ENCODE results near the gene CSTB. TPM values are rescaled to one million over a fixed set of nuclear protein-coding genes. Genes with fewer than 3 reads are reported as not detected.

The CSTB gene
- total and polyA plus RNA-seq, 4 donors, result 33.2 to 263 (median 181) TPM

GRCh38 chr21:43814215-43815106, 38.4 kb upstream of the CSTB start:
- WGBS, 2 donors, result 77 to 83% methylated on average over 28 of the region's 28 CpGs
- Histone ChIP-seq H3K27ac (ENCODE audit: low read depth in 1 of 2, low read length in 1 of 2) (no peak overlapping the region), H3K4me3 (no peak overlapping the region), H3K9me3 (ENCODE audit: control insufficient read depth in 4 of 4, insufficient read depth in 3 of 4, low read length in 3 of 4) (peaks cover 0 to 7% (median 1%) of the 10 kb centered on the region in 4 donors), H3K36me3 (ENCODE audit: control insufficient read depth in 4 of 4, insufficient read depth in 4 of 4, low read length in 4 of 4) (peaks cover 0 to 2% (median 0%) of the 10 kb centered on the region in 4 donors), H3K4me1 (ENCODE audit: control insufficient read depth in 5 of 5, insufficient read depth in 5 of 5, low read length in 5 of 5) (peaks cover 0 to 17% (median 6%) of the 10 kb centered on the region in 5 donors), H3K27me3 (ENCODE audit: control insufficient read depth in 3 of 3, insufficient read depth in 3 of 3, low read length in 2 of 3) (no peaks in the 10 kb centered on the region), H3K9ac (ENCODE audit: insufficient read depth in 1 of 2, low read length in 2 of 2) (no peak overlapping the region)
- DNase-seq (peak in 1 of 3 donors; percentile 27), ATAC-seq (ENCODE audit: insufficient read depth, low FRiP score) (no peak)
- TF ChIP-seq CTCF (IDR thresholded peaks at IDR 0.05; ENCODE audit: control extremely low read depth, extremely low read depth), result no peak

GRCh38 chr21:43813656-43813980, 37.5 kb upstream of the CSTB start:
- DNase-seq (no peak), ATAC-seq (ENCODE audit: insufficient read depth, low FRiP score) (no peak)

GRCh38 chr21:43812957-43813655, 37.0 kb upstream of the CSTB start:
- no peak for ATAC-seq (ENCODE audit: insufficient read depth, low FRiP score)
- no peak for TF ChIP-seq CTCF (IDR thresholded peaks at IDR 0.05; ENCODE audit: control extremely low read depth, extremely low read depth)
- WGBS, 2 donors, result 93 to 95% methylated on average over 18 to 19 of the region's 19 CpGs
- Histone ChIP-seq H3K4me1 (ENCODE audit: control insufficient read depth in 5 of 5, insufficient read depth in 5 of 5, low read length in 5 of 5) (peaks cover 0 to 15% (median 6%) of the 10 kb centered on the region in 5 donors), H3K4me3 (no peak overlapping the region), H3K9me3 (ENCODE audit: control insufficient read depth in 4 of 4, insufficient read depth in 3 of 4, low read length in 3 of 4) (peaks cover 0 to under 1% (median 0%) of the 10 kb centered on the region in 4 donors), H3K9ac (ENCODE audit: insufficient read depth in 1 of 2, low read length in 2 of 2) (no peak overlapping the region), H3K27ac (ENCODE audit: low read depth in 1 of 2, low read length in 1 of 2) (no peak overlapping the region), H3K27me3 (ENCODE audit: control insufficient read depth in 3 of 3, insufficient read depth in 3 of 3, low read length in 2 of 3) (no peaks in the 10 kb centered on the region), H3K36me3 (ENCODE audit: control insufficient read depth in 4 of 4, insufficient read depth in 4 of 4, low read length in 4 of 4) (peaks cover 0 to 2% (median 0%) of the 10 kb centered on the region in 4 donors)
- no peak for DNase-seq

More at GRCh38 chr21:43813656-43813980, 37.5 kb upstream of the CSTB start:
- Histone ChIP-seq H3K4me3 (no peak overlapping the region), H3K27me3 (ENCODE audit: control insufficient read depth in 3 of 3, insufficient read depth in 3 of 3, low read length in 2 of 3) (no peaks in the 10 kb centered on the region), H3K27ac (ENCODE audit: low read depth in 1 of 2, low read length in 1 of 2) (no peak overlapping the region), H3K9ac (ENCODE audit: insufficient read depth in 1 of 2, low read length in 2 of 2) (no peak overlapping the region), H3K36me3 (ENCODE audit: control insufficient read depth in 4 of 4, insufficient read depth in 4 of 4, low read length in 4 of 4) (peaks cover 0 to 2% (median 0%) of the 10 kb centered on the region in 4 donors), H3K9me3 (ENCODE audit: control insufficient read depth in 4 of 4, insufficient read depth in 3 of 4, low read length in 3 of 4) (peaks cover 0 to 5% (median 1%) of the 10 kb centered on the region in 4 donors), H3K4me1 (ENCODE audit: control insufficient read depth in 5 of 5, insufficient read depth in 5 of 5, low read length in 5 of 5) (peaks cover 0 to 17% (median 6%) of the 10 kb centered on the region in 5 donors)
- WGBS, 2 donors, result 90% methylated on average over 5 of the region's 5 CpGs
- no peak for TF ChIP-seq CTCF (IDR thresholded peaks at IDR 0.05; ENCODE audit: control extremely low read depth, extremely low read depth)
